Measurements from ENCODE around the gene UNC5C.

GRCh38 chr4:95379633-95380032 lies 169.1 kb downstream of the UNC5C start:
- no peak for TF ChIP-seq CTCF (IDR thresholded peaks at IDR 0.05)
- no peak for TF ChIP-seq MXI1 (IDR thresholded peaks at IDR 0.05; ENCODE audit: low read depth, low read length)
- no peak for TF ChIP-seq EP300 (IDR thresholded peaks at IDR 0.05; ENCODE audit: borderline replicate concordance in 1 of 2, low read depth in 1 of 2, low read length in 1 of 2)
- TF ChIP-seq SIN3A (IDR thresholded peaks at IDR 0.05; ENCODE audit: borderline replicate concordance, low read depth, low read length): no peak
